H1 (cell line): ENCODE measurements around the gene ANKRD65. TPM values are rescaled to one million over a fixed set of nuclear protein-coding genes. Genes with fewer than 3 reads are reported as not detected.

Experiments
- CEBPB ChIP-seq: IDR thresholded peaks from 2 replicates; pipeline ENCODE4 v1.6.1; 2012; ENCODE audit warnings: low read depth, low read length
- CHD2 ChIP-seq: IDR thresholded peaks from 2 replicates; pipeline ENCODE4 v1.6.1; 2012; ENCODE audit warnings: low read length, improper control_type of control experiment
- CREB1 ChIP-seq: IDR thresholded peaks from 2 replicates; pipeline ENCODE4 v1.6.1; 2012; ENCODE audit warnings: inconsistent platforms
- CTBP2 ChIP-seq: IDR thresholded peaks from 2 replicates; pipeline ENCODE4 v1.7.0; 2011; ENCODE audit warnings: borderline replicate concordance, mild to moderate bottlenecking, moderate library complexity, mixed read lengths, low read length; ENCODE audit not compliant: insufficient read depth, insufficient read length
- EP300 ChIP-seq, 2 experiments: IDR thresholded peaks; 1 replicate in 1 of 2; 2 replicates in 1 of 2; pipeline ENCODE4 v1.6.1; 2011 to 2012; ENCODE audit warnings: low read depth in 2 of 2, low read length in 2 of 2, mild to moderate bottlenecking in 2 of 2, borderline replicate concordance in 1 of 2, inconsistent platforms in 1 of 2, moderate library complexity in 1 of 2
- GABPA ChIP-seq: IDR thresholded peaks from 2 replicates; pipeline ENCODE4 v1.6.1; 2011; ENCODE audit warnings: mild to moderate bottlenecking, low read length, moderate library complexity, borderline replicate concordance; ENCODE audit not compliant: insufficient read depth
- HDAC6 ChIP-seq: IDR thresholded peaks from one replicate; pipeline ENCODE4 v1.7.1; 2012; ENCODE audit warnings: low read depth, mild to moderate bottlenecking, inconsistent platforms, low read length, moderate library complexity
- JUND ChIP-seq: IDR thresholded peaks from 2 replicates; pipeline ENCODE4 v1.6.1; 2011; ENCODE audit warnings: mild to moderate bottlenecking, improper control_type of control experiment, low read length
- NANOG ChIP-seq: IDR thresholded peaks from 2 replicates; pipeline ENCODE4 v1.6.1; 2011; ENCODE audit warnings: low read length, low read depth, mild to moderate bottlenecking, inconsistent platforms; ENCODE audit not compliant: insufficient read depth, poor library complexity, severe bottlenecking
- PHF8 ChIP-seq: fragments of 200-600 bp; sonication (generic); conservative IDR thresholded peaks from 2 replicates; pipeline ENCODE4 v1.7.1; 2012; ENCODE audit warnings: low read depth, mild to moderate bottlenecking, inconsistent platforms, low read length, moderate library complexity
- RAD21 ChIP-seq, 2 experiments: IDR thresholded peaks in 1 of 2; conservative IDR thresholded peaks in 1 of 2; 2 replicates each; pipeline ENCODE4 v1.6.1; 2011; ENCODE audit warnings: low read depth in 2 of 2, low read length in 2 of 2, improper control_type of control experiment in 1 of 2, inconsistent platforms in 1 of 2, mild to moderate bottlenecking in 1 of 2, moderate library complexity in 1 of 2
- SIN3A ChIP-seq, 2 experiments: IDR thresholded peaks in 1 of 2; conservative IDR thresholded peaks in 1 of 2; 2 replicates each; pipeline ENCODE4 v1.6.1; 2011 to 2012; ENCODE audit warnings: low read length in 2 of 2, improper control_type of control experiment in 1 of 2, low read depth in 1 of 2, mild to moderate bottlenecking in 1 of 2
- SP1 ChIP-seq: IDR thresholded peaks from 2 replicates; pipeline ENCODE4 v1.6.1; 2011; ENCODE audit warnings: low read depth, low read length
- SUZ12 ChIP-seq: fragments of 200-600 bp; sonication (generic); IDR thresholded peaks from 2 replicates; pipeline ENCODE4 v1.6.1; 2012; ENCODE audit warnings: mild to moderate bottlenecking, inconsistent platforms, low read length, moderate library complexity, mixed read lengths
- TBP ChIP-seq: IDR thresholded peaks from 2 replicates; pipeline ENCODE4 v1.6.1; 2011; ENCODE audit warnings: low read depth, low read length, improper control_type of control experiment
- TCF12 ChIP-seq: IDR thresholded peaks from 2 replicates; pipeline ENCODE4 v1.6.1; 2011; ENCODE audit warnings: low read depth, mild to moderate bottlenecking, low read length
- polyA plus RNA-seq, 7 experiments: library from polyadenylated mRNA; depleted of rRNA in 3 of 7; stranded (reverse) in 5 of 7; unstranded in 2 of 7; fragments of >200 nt in 5 of 7; fragments of 200-250 nt in 2 of 7; gene quantifications; 1 replicate in 5 of 7; 2 replicates in 1 of 7; 4 replicates in 1 of 7; pipeline versions ENCODE4 v1.2.1 to v1.2.3, GENCODE V29; 2011 to 2013; ENCODE audit warnings: missing spikeins in 2 of 7, mixed read lengths in 2 of 7
- total RNA-seq: library from RNA; stranded (reverse); fragmentation: NEBNext Ultra II Directional; extraction: Animal tissue kit (Norgen Biotek cat#: 25700); gene quantifications from 2 replicates; pipeline ENCODE4 v1.2.1, GENCODE V29; 2021
- TF ChIP-seq, protein P1 (sequence below), 3 experiments: IDR thresholded peaks; 1 replicate in 2 of 3; 2 replicates in 1 of 3; pipeline versions ENCODE4 v1.5.1 to v1.6.1; 2011; ENCODE audit warnings: low read length in 3 of 3, mild to moderate bottlenecking in 3 of 3, inconsistent platforms in 2 of 3, low read depth in 1 of 3, moderate library complexity in 1 of 3; ENCODE audit not compliant: insufficient read depth in 1 of 3; ENCODE audit errors: control extremely low read depth in 1 of 3
- TF ChIP-seq, protein P2 (sequence below): IDR thresholded peaks from 2 replicates; pipeline ENCODE4 v1.6.1; 2012; ENCODE audit warnings: inconsistent platforms
- TF ChIP-seq, protein P3 (sequence below): IDR thresholded peaks from 2 replicates; pipeline ENCODE4 v1.6.1; 2011; ENCODE audit warnings: low read depth, mild to moderate bottlenecking, low read length; ENCODE audit not compliant: insufficient read depth

Gene ANKRD65
- total and polyA plus RNA-seq, 2 of the 8 experiments (the other 6 are each of a cell fraction or from before 2014, with no cell fraction given) = 1.8 to 2.0 TPM

DNA sequence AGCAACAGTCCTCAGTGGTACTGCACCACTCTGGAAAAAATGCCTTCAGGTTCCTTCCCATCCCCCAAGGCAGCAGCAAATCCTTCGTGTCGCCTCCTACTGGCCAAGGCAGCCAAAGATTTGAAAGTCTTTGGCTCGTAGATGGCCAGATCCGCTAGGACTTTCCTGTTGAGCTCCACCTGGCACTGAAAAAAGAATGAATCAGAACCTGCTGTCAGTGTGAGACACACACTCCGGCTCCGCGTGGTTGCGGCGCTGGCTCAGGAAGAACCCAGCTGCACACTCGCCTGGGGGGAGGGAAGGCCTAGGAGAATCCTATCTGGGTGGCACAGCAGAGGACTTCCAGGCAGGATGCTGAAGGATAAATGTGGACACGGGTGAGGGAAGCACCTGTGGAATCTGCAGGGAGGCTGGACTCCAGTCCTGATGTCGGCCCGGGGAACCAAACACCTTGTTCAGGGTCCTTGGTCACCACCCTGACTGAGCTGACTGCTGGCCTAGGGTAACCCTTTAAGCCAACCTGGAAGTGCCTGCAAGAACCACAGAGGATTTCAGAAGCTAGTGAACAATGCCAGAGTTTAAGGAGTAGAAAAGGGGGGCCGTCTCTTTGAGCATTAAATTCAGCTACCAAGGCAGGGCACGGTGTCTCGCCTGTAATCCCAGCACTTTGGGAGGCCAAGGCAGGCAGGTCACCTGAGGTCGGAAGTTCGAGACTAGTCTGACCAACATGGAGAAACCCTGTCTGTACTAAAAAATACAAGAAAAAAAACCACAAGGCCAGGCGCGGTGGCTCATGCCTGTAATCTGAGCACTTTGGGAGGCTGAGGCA lies 18.8 kb downstream of the ANKRD65 start (continued):
- TF ChIP-seq SIN3A (conservative IDR thresholded peaks at IDR 0.05 in 1 of 2, IDR thresholded peaks at IDR 0.05 in 1 of 2; ENCODE audit: low read depth in 1 of 2, low read length in 2 of 2) = peak in 1 of 2 experiments; percentile 69; a peak in 1 of 4 replicates
- TF ChIP-seq, protein P1, sequence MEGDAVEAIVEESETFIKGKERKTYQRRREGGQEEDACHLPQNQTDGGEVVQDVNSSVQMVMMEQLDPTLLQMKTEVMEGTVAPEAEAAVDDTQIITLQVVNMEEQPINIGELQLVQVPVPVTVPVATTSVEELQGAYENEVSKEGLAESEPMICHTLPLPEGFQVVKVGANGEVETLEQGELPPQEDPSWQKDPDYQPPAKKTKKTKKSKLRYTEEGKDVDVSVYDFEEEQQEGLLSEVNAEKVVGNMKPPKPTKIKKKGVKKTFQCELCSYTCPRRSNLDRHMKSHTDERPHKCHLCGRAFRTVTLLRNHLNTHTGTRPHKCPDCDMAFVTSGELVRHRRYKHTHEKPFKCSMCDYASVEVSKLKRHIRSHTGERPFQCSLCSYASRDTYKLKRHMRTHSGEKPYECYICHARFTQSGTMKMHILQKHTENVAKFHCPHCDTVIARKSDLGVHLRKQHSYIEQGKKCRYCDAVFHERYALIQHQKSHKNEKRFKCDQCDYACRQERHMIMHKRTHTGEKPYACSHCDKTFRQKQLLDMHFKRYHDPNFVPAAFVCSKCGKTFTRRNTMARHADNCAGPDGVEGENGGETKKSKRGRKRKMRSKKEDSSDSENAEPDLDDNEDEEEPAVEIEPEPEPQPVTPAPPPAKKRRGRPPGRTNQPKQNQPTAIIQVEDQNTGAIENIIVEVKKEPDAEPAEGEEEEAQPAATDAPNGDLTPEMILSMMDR (IDR thresholded peaks at IDR 0.05; ENCODE audit: control extremely low read depth in 1 of 3, insufficient read depth in 1 of 3, low read depth in 1 of 3, low read length in 3 of 3) = peak in 2 of 3 experiments; percentile 74 to 90; a peak in 3 of 4 replicates
- no peak for TF ChIP-seq TBP
- no peak for TF ChIP-seq TCF12
- TF ChIP-seq EP300 (IDR thresholded peaks at IDR 0.05; ENCODE audit: borderline replicate concordance in 1 of 2, low read depth in 2 of 2, low read length in 2 of 2) = no peak
- TF ChIP-seq JUND = no peak
- TF ChIP-seq RAD21 (IDR thresholded peaks at IDR 0.05 in 1 of 2, conservative IDR thresholded peaks at IDR 0.05 in 1 of 2; ENCODE audit: low read depth in 2 of 2, low read length in 2 of 2) = peak; percentile 45 to 57
- no peak for TF ChIP-seq PHF8
- 0 out of 2 replicates have a peak, but pooled peaks have one; percentile 30 for TF ChIP-seq SP1
- no peak for TF ChIP-seq CTBP2
- TF ChIP-seq, protein P2, sequence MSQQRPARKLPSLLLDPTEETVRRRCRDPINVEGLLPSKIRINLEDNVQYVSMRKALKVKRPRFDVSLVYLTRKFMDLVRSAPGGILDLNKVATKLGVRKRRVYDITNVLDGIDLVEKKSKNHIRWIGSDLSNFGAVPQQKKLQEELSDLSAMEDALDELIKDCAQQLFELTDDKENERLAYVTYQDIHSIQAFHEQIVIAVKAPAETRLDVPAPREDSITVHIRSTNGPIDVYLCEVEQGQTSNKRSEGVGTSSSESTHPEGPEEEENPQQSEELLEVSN = no peak
- peak; percentile 22; the same call in 1 of the 2 replicates for TF ChIP-seq CREB1
- no peak for TF ChIP-seq NANOG
- TF ChIP-seq CEBPB = no peak
- peak; percentile 74 for TF ChIP-seq CHD2
- TF ChIP-seq SUZ12 = no peak
- peak; percentile 57; the same call in 1 of the 2 replicates for TF ChIP-seq GABPA
- TF ChIP-seq, protein P3, sequence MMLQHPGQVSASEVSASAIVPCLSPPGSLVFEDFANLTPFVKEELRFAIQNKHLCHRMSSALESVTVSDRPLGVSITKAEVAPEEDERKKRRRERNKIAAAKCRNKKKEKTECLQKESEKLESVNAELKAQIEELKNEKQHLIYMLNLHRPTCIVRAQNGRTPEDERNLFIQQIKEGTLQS = no peak
- no peak for TF ChIP-seq HDAC6
